Adrenal gland (tissue), 5 donors: ENCODE results near the gene PTBP1.

ENCODE experiments used
- CTCF ChIP-seq, 6 experiments: fragments of 450-650 bp in 4 of 6; fragments of 200-600 bp in 2 of 6; sonication (generic) in 1 of 6; IDR thresholded peaks; 1 replicate in 5 of 6; 2 replicates in 1 of 6; pipeline versions ENCODE4 v1.5.1 to v1.8.0; 2016 to 2021; ENCODE audit warnings: antibody characterized with exemption in 6 of 6, mild to moderate bottlenecking in 2 of 6, moderate library complexity in 1 of 6
- POLR2A ChIP-seq, 2 donors: fragments of 450-650 bp; IDR thresholded peaks; one replicate each; pipeline ENCODE4 v1.6.1; 2017; ENCODE audit warnings: antibody characterized with exemption in 2 of 2, mild to moderate bottlenecking in 2 of 2, moderate library complexity in 1 of 2
- donor health status: DM: no; HTN: no; CAD: no.

DNA sequence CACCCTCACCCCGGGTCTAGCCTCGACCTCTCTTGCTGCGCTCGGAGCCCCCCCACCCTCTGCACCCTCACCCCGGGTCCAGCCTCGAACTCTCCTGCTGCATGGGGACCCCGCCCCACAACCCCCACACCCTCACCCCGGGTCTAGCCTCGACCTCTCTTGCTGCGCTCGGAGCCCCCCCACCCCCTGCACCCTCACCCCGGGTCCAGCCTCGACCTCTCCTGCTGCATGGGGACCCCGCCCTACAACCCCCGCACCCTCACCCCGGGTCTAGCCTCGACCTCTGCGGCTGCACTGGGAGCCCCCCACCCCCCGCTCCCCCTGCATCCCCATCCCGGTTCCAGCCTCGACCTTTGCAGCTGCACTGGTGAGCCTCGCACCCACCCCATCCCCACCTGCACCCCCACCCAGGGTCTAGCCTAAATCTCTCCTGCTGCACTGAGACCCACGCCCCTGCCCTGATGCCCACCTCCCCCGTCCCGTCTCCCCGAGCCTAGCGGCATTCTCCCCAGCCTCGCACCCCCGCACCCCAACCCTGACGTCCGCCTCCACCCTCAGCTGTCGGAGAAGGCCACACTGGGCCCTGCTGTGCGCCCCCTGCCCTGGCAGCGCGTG is 64.0 kb downstream of the PTBP1 start:
- TF ChIP-seq CTCF (IDR thresholded peaks at IDR 0.05) (no peak), POLR2A (IDR thresholded peaks at IDR 0.05) (no peak)
